ENCODE measurements around the gene AKAP13.

DNA sequence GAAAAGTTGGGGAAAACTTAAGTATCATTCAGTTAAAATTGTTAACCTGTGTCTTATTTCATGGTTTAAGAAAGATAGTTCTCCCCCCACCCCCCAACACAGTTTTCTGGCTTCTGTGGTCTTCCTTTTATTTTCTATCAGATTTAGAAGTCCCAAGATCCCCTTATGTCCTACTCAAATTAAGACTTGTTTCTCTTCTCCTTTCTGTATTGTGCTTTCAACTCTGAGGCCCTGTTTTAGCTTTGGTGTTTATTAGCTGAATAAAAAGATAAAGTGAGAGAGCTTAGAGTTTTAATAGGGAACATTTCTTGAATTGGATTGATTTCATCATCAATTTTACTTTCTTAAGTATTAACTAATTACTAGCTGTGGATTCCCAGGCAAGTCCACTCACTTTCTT is 62.6 kb downstream of the AKAP13 start:
- TF ChIP-seq, protein P1, sequence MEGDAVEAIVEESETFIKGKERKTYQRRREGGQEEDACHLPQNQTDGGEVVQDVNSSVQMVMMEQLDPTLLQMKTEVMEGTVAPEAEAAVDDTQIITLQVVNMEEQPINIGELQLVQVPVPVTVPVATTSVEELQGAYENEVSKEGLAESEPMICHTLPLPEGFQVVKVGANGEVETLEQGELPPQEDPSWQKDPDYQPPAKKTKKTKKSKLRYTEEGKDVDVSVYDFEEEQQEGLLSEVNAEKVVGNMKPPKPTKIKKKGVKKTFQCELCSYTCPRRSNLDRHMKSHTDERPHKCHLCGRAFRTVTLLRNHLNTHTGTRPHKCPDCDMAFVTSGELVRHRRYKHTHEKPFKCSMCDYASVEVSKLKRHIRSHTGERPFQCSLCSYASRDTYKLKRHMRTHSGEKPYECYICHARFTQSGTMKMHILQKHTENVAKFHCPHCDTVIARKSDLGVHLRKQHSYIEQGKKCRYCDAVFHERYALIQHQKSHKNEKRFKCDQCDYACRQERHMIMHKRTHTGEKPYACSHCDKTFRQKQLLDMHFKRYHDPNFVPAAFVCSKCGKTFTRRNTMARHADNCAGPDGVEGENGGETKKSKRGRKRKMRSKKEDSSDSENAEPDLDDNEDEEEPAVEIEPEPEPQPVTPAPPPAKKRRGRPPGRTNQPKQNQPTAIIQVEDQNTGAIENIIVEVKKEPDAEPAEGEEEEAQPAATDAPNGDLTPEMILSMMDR (conservative IDR thresholded peaks at IDR 0.05; ENCODE audit: low read depth, low read length): no peak
- TF ChIP-seq EZH2 (IDR thresholded peaks at IDR 0.05; ENCODE audit: borderline replicate concordance, low read depth, low read length, poor library complexity, severe bottlenecking): no peak

Measured in A673 (cell line).